ENCODE data around the gene PAX8. TPM values are rescaled to one million over a fixed set of nuclear protein-coding genes. Genes with fewer than 3 reads are reported as not detected.

PAX8 gene
- total and polyA plus RNA-seq, 8 donors: 0.28 to 6.5 (median 1.1) TPM; not detected in 3

DNA sequence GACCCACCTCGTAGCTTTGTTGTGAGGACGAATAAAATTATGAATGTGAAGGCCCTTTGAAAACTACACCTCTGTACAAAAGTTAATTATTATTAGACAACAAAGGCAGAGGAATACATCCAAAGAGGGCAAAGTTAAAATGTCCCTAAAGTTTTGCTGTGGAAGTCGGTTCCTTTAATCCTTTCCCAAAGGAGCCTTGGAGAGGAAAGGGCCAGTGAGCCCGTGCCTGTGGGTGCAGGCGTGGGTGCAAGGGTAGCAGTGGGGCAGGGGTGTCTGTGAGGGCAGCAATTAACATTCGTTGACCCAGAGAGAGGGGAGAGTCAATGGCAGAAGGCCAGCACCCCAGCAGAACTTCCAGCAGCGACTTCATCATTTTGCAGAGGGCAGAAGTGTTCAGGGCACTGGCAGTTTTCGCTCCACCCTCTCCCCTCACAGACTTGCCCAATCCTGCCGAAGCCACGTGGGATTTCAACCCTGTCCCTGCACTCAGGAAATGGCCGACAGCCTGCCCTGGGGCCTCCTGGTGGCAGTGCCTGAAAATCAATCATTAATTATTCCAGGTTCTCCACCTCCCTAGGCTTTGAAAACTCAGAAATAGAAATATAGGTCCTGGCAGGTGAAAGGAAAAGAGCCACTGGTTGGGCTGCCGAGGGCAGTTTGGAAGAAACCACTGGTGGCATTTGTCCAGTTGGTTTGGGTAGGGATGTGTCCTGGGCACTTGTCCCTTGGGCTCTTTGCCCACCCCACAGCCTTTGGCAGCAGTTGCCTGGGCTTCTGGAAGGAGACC, 4.2 kb upstream of the PAX8 start:
- Histone ChIP-seq H3K36me3 (no peaks in the 10 kb centered on the region), H3K27me3 (peaks cover 0 to 20% (median 10%) of the 10 kb centered on the region in 3 donors), H3K27ac (peak overlapping the region; percentile 84 to 90 (median 87)), H3K9me3 (no peaks in the 10 kb centered on the region), H3K4me3 (no peak overlapping the region), H3K4me1 (peaks cover 19 to 49% (median 30%) of the 10 kb centered on the region in 4 donors)
- DNase-seq: peak; percentile 80 to 90
- intact Hi-C loops (cut with DNase I; ENCODE audit: low total_unique reads): no loop called here
- 18 to 35% (median 29%) methylated on average over 12 of the region's 12 CpGs for WGBS, 5 donors
- no peak for TF ChIP-seq EP300 (IDR thresholded peaks at IDR 0.05)
- no peak for TF ChIP-seq POLR2AphosphoS5 (IDR thresholded peaks at IDR 0.05)
- no peak for TF ChIP-seq POLR2A (IDR thresholded peaks at IDR 0.05)
- TF ChIP-seq, protein P1, sequence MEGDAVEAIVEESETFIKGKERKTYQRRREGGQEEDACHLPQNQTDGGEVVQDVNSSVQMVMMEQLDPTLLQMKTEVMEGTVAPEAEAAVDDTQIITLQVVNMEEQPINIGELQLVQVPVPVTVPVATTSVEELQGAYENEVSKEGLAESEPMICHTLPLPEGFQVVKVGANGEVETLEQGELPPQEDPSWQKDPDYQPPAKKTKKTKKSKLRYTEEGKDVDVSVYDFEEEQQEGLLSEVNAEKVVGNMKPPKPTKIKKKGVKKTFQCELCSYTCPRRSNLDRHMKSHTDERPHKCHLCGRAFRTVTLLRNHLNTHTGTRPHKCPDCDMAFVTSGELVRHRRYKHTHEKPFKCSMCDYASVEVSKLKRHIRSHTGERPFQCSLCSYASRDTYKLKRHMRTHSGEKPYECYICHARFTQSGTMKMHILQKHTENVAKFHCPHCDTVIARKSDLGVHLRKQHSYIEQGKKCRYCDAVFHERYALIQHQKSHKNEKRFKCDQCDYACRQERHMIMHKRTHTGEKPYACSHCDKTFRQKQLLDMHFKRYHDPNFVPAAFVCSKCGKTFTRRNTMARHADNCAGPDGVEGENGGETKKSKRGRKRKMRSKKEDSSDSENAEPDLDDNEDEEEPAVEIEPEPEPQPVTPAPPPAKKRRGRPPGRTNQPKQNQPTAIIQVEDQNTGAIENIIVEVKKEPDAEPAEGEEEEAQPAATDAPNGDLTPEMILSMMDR (IDR thresholded peaks at IDR 0.05): peak in 5 of 7 experiments; percentile 7 to 60 (median 27)

DNA sequence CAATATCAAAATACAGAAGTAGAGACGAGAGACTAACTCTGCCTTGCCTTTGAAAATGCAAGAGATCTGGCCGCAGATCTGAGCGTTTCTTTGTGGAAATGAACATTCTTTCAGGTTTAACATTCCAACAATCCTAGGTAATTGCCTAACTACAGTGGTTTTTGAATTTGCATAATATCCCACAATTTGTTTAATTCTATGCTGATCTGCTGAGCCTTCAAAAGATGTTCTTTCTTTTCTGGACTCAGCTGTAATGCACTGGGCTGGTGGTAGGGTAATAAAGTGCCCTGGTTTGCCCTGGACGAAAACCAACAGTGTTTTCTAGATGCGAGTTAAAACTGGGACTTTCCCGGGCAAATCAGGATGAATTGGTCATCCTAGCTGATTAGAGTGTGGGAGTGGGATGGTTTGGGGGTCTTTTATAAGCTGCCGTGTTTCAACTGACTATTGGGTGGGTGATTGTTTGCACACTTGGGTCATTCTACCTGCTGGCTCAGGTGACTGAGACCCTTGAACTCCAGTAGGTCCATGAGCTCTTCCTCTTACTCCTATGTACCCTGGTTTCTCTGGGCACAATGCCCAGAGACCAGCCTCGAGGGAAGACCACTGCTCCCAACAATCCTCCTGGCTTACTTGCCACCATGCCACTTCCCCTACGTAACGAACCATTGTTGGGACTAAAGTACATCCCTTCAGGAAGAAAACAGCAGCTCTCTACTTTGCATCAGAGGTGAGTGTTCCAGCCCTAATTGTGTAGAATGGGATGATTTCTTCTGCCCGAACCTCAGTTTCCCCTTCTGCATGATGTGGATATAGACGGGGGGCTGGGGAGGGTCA, 3.4 kb upstream of the PAX8 start:
- no peak overlapping the region for H3K4me3 ChIP-seq
- H3K9me3 ChIP-seq: no peaks in the 10 kb centered on the region
- 50 to 68% (median 59%) methylated on average over 12 of the region's 12 CpGs for WGBS, 5 donors
- H3K36me3 ChIP-seq: no peaks in the 10 kb centered on the region
- intact Hi-C loops (cut with DNase I; ENCODE audit: low total_unique reads): no loop called here
- peaks cover 22 to 52% (median 37%) of the 10 kb centered on the region in 4 donors for H3K4me1 ChIP-seq
- TF ChIP-seq POLR2A (IDR thresholded peaks at IDR 0.05) (no peak), EP300 (IDR thresholded peaks at IDR 0.05) (no peak), POLR2AphosphoS5 (IDR thresholded peaks at IDR 0.05) (no peak)
- peak overlapping the region; percentile 25 to 90 (median 87) for H3K27ac ChIP-seq
- H3K27me3 ChIP-seq: peaks cover 0 to 28% (median 18%) of the 10 kb centered on the region in 3 donors
- DNase-seq: peak in 1 of 2 donors; percentile 26

DNA sequence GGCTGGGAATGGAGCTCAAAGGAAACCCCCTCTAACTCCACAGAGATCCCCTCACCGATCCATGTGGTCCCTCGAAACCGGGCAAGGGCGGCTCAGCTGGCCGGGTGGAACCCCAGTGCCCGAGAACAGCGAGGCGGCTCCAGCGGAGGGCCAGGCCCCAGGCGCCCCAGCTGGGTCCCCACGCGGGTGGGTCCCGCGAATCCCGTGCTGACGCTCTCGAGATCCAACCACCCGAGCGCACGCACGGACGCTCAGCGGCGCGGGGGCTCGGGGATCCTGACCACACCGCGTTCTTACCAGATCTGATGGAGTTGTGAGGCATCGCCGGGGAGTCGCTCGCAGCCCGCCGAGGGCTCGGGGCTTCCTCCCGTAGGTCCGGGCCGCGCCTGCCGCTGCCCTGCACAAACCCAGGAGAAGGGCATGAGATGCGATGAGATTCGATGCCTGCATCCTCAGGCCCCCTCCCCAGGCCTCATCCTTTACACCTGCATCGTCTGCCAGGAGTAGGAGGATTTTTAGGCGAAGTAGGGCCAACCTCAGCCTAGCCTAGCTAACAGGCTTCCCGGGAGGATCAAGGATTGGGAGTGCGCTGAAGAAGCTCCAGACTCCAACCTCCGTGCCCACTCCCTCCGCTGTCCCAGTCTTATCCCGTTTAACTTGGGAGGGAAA, 514 bp downstream of the PAX8 start:
- H3K36me3 ChIP-seq: no peaks in the 10 kb centered on the region
- DNase-seq: no peak
- intact Hi-C loops (cut with DNase I; ENCODE audit: low total_unique reads): no loop called here
- no peak overlapping the region for H3K27ac ChIP-seq
- WGBS, 5 donors: 55 to 69% (median 58%) methylated on average over 46 to 49 of the region's 49 CpGs
- peaks cover 0 to 67% (median 39%) of the 10 kb centered on the region in 3 donors for H3K27me3 ChIP-seq
- H3K4me1 ChIP-seq: peaks cover 18 to 40% (median 27%) of the 10 kb centered on the region in 4 donors
- H3K9me3 ChIP-seq: no peaks in the 10 kb centered on the region
- H3K4me3 ChIP-seq: no peak overlapping the region
- TF ChIP-seq, protein P1 (IDR thresholded peaks at IDR 0.05): no peak
- TF ChIP-seq EP300 (IDR thresholded peaks at IDR 0.05) (no peak), POLR2A (IDR thresholded peaks at IDR 0.05) (no peak), POLR2AphosphoS5 (IDR thresholded peaks at IDR 0.05) (no peak)

DNA sequence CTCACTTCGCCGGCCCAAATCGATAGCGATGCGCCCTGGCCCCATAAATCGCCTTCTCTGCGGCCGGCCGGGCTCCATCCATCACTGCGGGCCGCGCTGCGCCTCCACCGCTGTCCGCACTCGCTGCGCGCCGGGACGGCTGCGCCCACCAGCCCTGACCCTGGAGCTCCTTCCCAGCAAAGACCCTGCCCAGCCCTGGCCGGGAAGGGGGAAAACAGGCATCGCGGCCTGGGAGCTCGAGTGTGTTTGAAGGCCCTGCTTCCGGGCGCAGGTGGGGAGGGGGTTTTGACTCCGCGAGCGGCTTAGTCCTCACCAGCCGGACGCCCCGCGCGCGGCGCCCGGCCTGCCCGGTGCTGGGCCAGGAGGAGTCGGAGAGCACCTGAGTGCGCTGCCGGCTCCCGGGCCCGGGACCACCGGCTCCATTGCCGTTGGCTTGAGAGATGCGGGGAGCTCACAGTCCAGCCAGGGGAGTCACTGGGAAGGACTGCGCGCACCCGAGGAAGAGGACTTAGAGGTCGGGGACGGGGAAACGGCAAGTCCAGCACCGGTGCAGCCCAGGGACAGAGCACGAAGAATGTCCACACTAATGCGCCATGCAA, 1.1 kb downstream of the PAX8 start:
- 19 to 38% (median 28%) methylated on average over 33 to 56 of the region's 56 CpGs for WGBS, 5 donors
- peaks cover 0 to 74% (median 41%) of the 10 kb centered on the region in 3 donors for H3K27me3 ChIP-seq
- no peaks in the 10 kb centered on the region for H3K36me3 ChIP-seq

More for the DNA sequence above, 1.1 kb downstream of the PAX8 start:
- no peak for TF ChIP-seq POLR2AphosphoS5 (IDR thresholded peaks at IDR 0.05)
- no peak for TF ChIP-seq POLR2A (IDR thresholded peaks at IDR 0.05)
- TF ChIP-seq EP300 (IDR thresholded peaks at IDR 0.05): no peak
- TF ChIP-seq, protein P1 (IDR thresholded peaks at IDR 0.05): no peak
- DNase-seq: peak in 1 of 2 donors; percentile 41
- intact Hi-C loops (cut with DNase I; ENCODE audit: low total_unique reads): no loop called here
- Histone ChIP-seq H3K27ac (no peak overlapping the region), H3K4me1 (peaks cover 13 to 40% (median 27%) of the 10 kb centered on the region in 4 donors), H3K4me3 (peak overlapping the region in 2 of 4 donors; percentile 11 to 13), H3K9me3 (no peaks in the 10 kb centered on the region)

Measured in stomach (tissue), 9 donors.